GM06990 (cell line): ENCODE results near the gene CIB2.

Experiments used
- DNase-seq: peaks from one replicate; pipeline ENCODE4 v3.0.0-alpha.2; 2011; ENCODE audit not compliant: insufficient read length; ENCODE audit errors: extremely low read depth
- H3K27me3 ChIP-seq: replicated peaks from 2 replicates; pipeline ENCODE4 v1.6.0; 2011; ENCODE audit warnings: low read length; ENCODE audit not compliant: control insufficient read depth, insufficient read depth
- H3K36me3 ChIP-seq: 2 replicates; pipeline ENCODE4 v1.5.1; 2011; ENCODE audit warnings: low read length; ENCODE audit not compliant: control insufficient read depth, insufficient read depth
- H3K4me3 ChIP-seq: replicated peaks from 2 replicates; pipeline ENCODE4 v1.5.1; 2011; ENCODE audit warnings: low read depth, mild to moderate bottlenecking, control low read depth, low read length
- TF ChIP-seq, protein P1 (sequence below): IDR thresholded peaks from 2 replicates; pipeline ENCODE4 v1.5.1; 2011; ENCODE audit warnings: low read length, control low read depth, mild to moderate bottlenecking, inconsistent platforms; ENCODE audit not compliant: insufficient read depth, poor library complexity, severe bottlenecking

Gene CIB2

DNA sequence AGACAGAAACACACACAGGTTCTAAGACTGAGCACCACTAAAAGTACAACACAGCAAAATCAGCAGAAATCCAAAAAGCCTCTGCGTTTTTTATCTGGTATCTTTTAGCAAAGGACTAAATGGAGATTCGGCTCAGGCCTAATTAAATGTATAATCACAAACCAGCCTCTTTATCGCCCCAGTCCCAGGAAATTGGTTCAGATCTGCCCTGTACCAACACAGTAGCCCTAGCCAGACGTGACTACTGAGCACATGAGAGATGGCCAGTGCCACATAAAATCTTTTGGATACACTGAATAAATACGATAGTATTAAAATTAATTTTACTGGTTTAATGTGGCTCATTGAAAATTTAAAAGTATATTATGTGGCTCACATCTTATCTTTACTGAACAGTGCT lies 73.4 kb downstream of the CIB2 start:
- DNase-seq = no peak
- Histone ChIP-seq H3K27me3 (no peaks in the 10 kb centered on the region), H3K4me3 (no peak overlapping the region), H3K36me3 (no peaks in the 10 kb centered on the region; the same call in 1 of the 2 replicates)
- TF ChIP-seq, protein P1, sequence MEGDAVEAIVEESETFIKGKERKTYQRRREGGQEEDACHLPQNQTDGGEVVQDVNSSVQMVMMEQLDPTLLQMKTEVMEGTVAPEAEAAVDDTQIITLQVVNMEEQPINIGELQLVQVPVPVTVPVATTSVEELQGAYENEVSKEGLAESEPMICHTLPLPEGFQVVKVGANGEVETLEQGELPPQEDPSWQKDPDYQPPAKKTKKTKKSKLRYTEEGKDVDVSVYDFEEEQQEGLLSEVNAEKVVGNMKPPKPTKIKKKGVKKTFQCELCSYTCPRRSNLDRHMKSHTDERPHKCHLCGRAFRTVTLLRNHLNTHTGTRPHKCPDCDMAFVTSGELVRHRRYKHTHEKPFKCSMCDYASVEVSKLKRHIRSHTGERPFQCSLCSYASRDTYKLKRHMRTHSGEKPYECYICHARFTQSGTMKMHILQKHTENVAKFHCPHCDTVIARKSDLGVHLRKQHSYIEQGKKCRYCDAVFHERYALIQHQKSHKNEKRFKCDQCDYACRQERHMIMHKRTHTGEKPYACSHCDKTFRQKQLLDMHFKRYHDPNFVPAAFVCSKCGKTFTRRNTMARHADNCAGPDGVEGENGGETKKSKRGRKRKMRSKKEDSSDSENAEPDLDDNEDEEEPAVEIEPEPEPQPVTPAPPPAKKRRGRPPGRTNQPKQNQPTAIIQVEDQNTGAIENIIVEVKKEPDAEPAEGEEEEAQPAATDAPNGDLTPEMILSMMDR = no peak

DNA sequence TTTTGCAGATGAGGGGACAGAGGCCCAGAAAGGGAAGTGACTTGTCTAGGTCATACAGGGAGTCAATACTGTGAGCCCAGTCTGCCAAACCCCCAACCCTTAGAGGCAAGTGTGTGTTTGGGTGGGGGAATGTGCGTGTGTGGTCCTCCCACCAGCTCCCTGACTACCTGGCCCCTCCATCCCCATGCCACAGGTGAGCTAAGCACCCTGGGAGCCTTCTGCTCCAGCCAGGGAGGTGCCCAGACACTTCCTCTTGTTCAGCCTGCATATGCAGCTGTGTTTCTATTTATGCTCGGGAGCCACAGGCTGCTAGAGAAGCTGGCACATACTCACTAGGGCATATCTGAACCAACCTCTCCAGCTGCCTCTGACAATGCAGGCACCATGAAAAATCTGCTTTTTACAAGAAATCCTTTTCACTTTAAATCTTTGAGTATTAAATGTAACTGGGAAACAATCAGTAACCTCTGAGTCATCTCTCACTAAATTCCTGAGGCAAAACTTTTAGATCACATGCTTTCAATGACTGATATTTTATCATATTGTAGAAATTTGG lies 74.5 kb downstream of the CIB2 start:
- TF ChIP-seq, protein P1 = no peak
- H3K36me3 ChIP-seq = peaks cover 5% of the 10 kb centered on the region
- no peak overlapping the region for H3K4me3 ChIP-seq
- no peaks in the 10 kb centered on the region for H3K27me3 ChIP-seq
- DNase-seq = no peak

DNA sequence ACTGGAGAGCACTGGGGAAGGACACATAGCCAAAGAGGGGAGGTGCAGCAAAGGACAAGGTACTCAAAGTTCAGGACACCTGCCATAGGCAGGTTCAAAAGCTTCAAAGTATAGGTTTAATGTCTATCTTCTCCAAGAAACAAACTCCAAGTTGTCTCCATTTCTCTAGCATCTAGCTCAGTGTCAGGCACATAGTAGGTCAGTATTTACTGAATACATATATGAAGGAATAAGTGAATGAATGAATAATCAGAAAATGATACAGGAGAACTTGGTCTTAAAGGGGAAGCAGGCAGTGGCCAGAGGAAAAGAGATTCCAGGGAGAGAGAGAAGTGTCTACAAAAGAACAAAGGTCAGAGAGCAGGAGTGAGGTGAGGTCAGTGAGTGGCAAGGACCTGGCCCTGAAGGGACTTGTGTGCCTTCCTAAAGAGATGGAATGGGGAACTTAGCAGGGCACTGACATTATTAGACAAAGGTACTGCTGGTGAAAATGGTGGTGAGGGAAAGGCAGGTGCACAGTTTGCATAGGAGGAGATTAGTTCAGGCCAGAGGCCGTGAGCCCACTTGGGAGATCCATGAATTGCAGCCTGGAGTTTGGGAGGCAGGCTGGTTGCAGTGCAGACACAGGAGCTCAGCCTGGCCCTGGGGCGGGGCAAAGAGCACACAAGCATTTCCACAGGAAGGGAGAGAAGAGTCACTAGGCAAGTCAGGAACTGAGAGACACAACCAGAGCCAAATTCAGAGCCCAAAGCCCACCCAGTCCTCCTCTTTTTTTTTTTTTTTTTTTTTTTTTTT lies 75.1 kb downstream of the CIB2 start:
- DNase-seq = no peak
- TF ChIP-seq, protein P1 = no peak
- H3K4me3 ChIP-seq = no peak overlapping the region
- H3K27me3 ChIP-seq = no peaks in the 10 kb centered on the region
- peaks cover 5% of the 10 kb centered on the region for H3K36me3 ChIP-seq

DNA sequence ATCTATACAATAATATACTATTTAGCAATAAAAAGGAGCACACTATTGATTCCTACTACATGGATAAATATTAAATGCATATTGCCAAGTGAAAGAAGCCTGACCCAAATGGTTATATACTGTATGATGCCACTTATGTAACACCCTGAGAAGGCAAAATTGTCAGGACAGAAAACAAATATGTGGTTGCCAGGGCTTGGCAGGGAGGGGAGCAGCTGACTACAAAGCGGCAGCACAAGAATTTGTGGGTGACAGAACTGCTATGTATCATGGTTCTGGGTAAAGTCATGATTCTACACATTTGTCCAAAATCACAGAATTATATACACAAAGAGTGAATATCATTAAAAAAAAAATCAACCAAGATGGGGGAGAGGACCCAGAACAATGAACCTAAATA lies 76.3 kb downstream of the CIB2 start:
- H3K36me3 ChIP-seq = peaks cover 5% of the 10 kb centered on the region
- TF ChIP-seq, protein P1 = no peak

More for the DNA sequence above, 76.3 kb downstream of the CIB2 start:
- no peak overlapping the region for H3K4me3 ChIP-seq
- no peaks in the 10 kb centered on the region for H3K27me3 ChIP-seq
- DNase-seq = no peak
